ENCODE results near the gene GALC. TPM values are rescaled to one million over a fixed set of nuclear protein-coding genes. Genes with fewer than 3 reads are reported as not detected.

GALC gene
- total RNA-seq, 1 experiment from 2014 or later, result 25.8 TPM

GRCh38 chr14:87999277-87999676 is 6.3 kb upstream of the GALC start:
- no peak for DNase-seq (ENCODE audit: low read depth in 1 of 2, low spot score in 2 of 2)
- H3K4me1 ChIP-seq (replicated peaks), result peaks cover 16% of the 10 kb centered on the region

DNA sequence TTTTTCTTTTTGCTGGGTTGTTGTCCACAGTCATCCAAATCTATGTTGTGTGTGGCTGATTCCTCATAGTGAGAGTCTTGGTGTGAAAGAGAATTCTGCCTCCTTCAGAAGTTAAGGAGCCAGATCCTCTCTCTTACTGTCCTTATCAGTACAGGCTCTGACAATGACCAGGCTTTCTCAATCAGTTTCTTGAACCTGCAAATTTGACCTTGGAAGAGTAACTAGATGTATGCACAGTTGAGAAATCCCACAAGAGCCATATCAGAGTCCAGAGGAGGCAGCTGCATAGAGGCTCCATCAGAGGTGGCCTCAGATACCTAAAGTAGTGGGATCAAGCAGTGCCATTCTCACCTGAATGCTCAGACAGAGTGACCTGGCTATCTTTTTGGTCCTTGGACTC is 5.5 kb upstream of the GALC start:
- H3K9me3 ChIP-seq (replicated peaks), result no peaks in the 10 kb centered on the region
- no peak overlapping the region for H3K4me3 ChIP-seq

More at GRCh38 chr14:87999277-87999676, 6.3 kb upstream of the GALC start:
- no peaks in the 10 kb centered on the region for H3K9me3 ChIP-seq (replicated peaks)
- no peaks in the 10 kb centered on the region for H3K27me3 ChIP-seq (replicated peaks)
- H3K4me3 ChIP-seq, result no peak overlapping the region
- no peak overlapping the region for H3K27ac ChIP-seq
- H3K36me3 ChIP-seq, result no peaks in the 10 kb centered on the region

DNA sequence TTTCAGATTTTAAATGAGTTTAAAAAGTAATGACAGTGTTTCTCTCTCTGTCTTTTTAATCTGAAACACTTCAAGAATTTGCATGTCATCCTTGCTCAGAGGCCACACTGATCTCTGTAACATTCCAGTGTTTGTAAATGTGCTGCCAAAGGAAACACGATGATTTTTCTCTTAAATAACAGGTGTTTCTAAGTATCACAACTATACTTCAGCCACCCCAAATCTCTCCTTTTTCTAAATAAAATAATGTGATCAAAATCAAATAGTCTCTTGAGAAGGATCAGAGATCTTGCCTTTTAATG is 3.3 kb upstream of the GALC start:
- no peak for DNase-seq (ENCODE audit: low read depth in 1 of 2, low spot score in 2 of 2)
- Histone ChIP-seq H3K4me3 (no peak overlapping the region), H3K27me3 (replicated peaks) (no peaks in the 10 kb centered on the region), H3K36me3 (no peaks in the 10 kb centered on the region), H3K9me3 (replicated peaks) (no peaks in the 10 kb centered on the region), H3K4me1 (replicated peaks) (peaks cover 29% of the 10 kb centered on the region), H3K27ac (peak overlapping the region; percentile 71)

More for the DNA sequence above, 5.5 kb upstream of the GALC start:
- no peaks in the 10 kb centered on the region for H3K36me3 ChIP-seq
- no peak for DNase-seq (ENCODE audit: low read depth in 1 of 2, low spot score in 2 of 2)
- no peaks in the 10 kb centered on the region for H3K27me3 ChIP-seq (replicated peaks)
- H3K4me1 ChIP-seq (replicated peaks), result peaks cover 17% of the 10 kb centered on the region
- H3K27ac ChIP-seq, result no peak overlapping the region

DNA sequence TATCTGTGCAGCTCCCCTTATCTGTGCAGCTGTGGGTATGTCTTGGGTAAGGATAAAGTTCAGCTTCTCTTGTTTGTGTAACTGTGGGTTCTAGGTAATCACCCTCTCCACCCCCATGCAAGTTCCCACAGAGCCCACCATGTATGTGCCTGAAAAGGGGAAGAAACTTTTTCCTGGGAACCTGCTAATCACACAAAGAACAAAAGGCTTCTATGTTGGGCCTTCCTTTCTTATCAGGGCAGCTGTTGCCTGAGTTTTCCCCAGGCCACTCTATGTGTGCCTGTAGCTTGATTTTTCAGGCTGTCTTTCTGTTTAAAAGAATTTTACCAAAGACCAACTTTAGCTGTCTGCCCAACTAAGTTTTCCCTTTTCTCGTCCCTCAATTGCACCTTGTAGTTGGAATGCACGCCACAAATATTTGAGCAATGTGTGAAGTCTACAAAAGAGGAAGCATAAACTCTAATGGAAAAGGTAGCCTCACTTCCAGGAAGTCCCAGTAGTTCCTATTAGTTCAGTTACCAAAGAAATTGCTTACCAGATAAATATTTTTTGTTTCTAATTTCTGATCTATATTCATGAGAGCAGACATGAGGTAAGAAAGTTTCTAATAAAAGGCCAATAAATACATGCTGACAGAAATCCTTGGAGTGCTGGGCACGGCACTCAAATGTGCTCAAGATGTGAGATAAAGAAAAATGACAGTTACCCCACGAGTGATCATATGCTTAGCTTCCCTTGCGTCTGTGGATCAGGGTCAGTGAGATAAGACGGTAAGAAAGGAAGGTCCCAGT is 2.7 kb upstream of the GALC start:
- Histone ChIP-seq H3K4me1 (replicated peaks) (peaks cover 29% of the 10 kb centered on the region), H3K9me3 (replicated peaks) (no peaks in the 10 kb centered on the region), H3K27ac (peak overlapping the region; percentile 71), H3K36me3 (no peaks in the 10 kb centered on the region), H3K27me3 (replicated peaks) (no peaks in the 10 kb centered on the region), H3K4me3 (no peak overlapping the region)
- DNase-seq (ENCODE audit: low read depth in 1 of 2, low spot score in 2 of 2), result peak in 1 of 2 experiments; percentile 49

- DNase-seq (ENCODE audit: low read depth in 1 of 2, low spot score in 2 of 2), result no peak
- Histone ChIP-seq H3K27ac (peak overlapping the region; percentile 71), H3K36me3 (no peaks in the 10 kb centered on the region), H3K4me3 (no peak overlapping the region), H3K27me3 (replicated peaks) (no peaks in the 10 kb centered on the region), H3K4me1 (replicated peaks) (peaks cover 29% of the 10 kb centered on the region), H3K9me3 (replicated peaks) (no peaks in the 10 kb centered on the region)
Measured at GRCh38 chr14:87994974-87995373, 2.0 kb upstream of the GALC start.

GRCh38 chr14:87992346-87992717 is 650 bp downstream of the GALC start:
- no peaks in the 10 kb centered on the region for H3K36me3 ChIP-seq
- H3K27me3 ChIP-seq (replicated peaks), result no peaks in the 10 kb centered on the region
- no peak for DNase-seq (ENCODE audit: low read depth in 1 of 2, low spot score in 2 of 2)
- H3K27ac ChIP-seq, result no peak overlapping the region; the same call in 1 of the 2 replicates
- peak overlapping the region; percentile 79 for H3K4me3 ChIP-seq
- H3K4me1 ChIP-seq (replicated peaks), result peaks cover 29% of the 10 kb centered on the region
- no peaks in the 10 kb centered on the region for H3K9me3 ChIP-seq (replicated peaks)

DNA sequence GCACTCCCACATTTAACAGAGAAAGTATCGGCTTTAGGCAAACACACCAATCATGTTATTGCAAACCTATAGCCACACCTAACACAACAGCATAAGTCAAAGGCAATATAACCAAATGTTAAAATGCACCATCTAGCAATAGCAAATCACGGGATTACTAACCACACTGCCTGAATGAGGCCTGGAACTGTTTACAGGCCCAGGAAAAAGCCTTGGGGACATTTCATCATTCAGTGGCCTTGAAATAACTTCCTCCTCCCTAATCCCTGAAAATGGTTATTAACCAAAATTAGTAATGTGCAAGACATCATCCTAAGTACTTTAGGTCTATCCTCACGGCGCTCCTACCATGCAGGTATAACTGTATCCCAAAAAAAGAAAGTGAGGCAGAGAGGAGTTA is 2.3 kb downstream of the GALC start:
- no peak for DNase-seq (ENCODE audit: low read depth in 1 of 2, low spot score in 2 of 2)
- Histone ChIP-seq H3K27me3 (replicated peaks) (no peaks in the 10 kb centered on the region), H3K9me3 (replicated peaks) (no peaks in the 10 kb centered on the region), H3K36me3 (no peaks in the 10 kb centered on the region), H3K27ac (no peak overlapping the region), H3K4me1 (replicated peaks) (peaks cover 25% of the 10 kb centered on the region), H3K4me3 (no peak overlapping the region)

DNA sequence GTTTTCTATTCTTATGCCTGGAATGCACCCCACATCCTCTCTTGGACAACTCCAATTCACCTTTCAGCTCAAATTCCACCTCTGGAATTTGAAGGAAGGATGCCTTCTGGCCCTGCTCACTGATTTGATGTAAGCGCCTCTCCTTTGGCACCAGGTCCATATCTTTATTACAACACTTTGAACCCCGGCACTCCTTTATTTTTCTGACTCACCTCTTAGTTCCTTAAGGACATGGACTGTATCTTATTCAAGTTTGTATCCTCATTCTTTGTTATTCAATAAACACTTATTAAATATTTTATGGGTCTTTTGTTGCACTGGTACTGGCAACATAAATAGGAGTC is 3.1 kb downstream of the GALC start:
- Histone ChIP-seq H3K27me3 (replicated peaks) (no peaks in the 10 kb centered on the region), H3K4me1 (replicated peaks) (peaks cover 18% of the 10 kb centered on the region), H3K4me3 (no peak overlapping the region), H3K27ac (no peak overlapping the region), H3K9me3 (replicated peaks) (no peaks in the 10 kb centered on the region), H3K36me3 (no peaks in the 10 kb centered on the region)
- no peak for DNase-seq (ENCODE audit: low read depth in 1 of 2, low spot score in 2 of 2)

GRCh38 chr14:87989221-87989955 is 3.6 kb downstream of the GALC start:
- Histone ChIP-seq H3K9me3 (replicated peaks) (no peaks in the 10 kb centered on the region), H3K4me3 (no peak overlapping the region), H3K27me3 (replicated peaks) (no peaks in the 10 kb centered on the region), H3K27ac (no peak overlapping the region), H3K4me1 (replicated peaks) (peaks cover 13% of the 10 kb centered on the region), H3K36me3 (no peaks in the 10 kb centered on the region)
- no peak for DNase-seq (ENCODE audit: low read depth in 1 of 2, low spot score in 2 of 2)

DNA sequence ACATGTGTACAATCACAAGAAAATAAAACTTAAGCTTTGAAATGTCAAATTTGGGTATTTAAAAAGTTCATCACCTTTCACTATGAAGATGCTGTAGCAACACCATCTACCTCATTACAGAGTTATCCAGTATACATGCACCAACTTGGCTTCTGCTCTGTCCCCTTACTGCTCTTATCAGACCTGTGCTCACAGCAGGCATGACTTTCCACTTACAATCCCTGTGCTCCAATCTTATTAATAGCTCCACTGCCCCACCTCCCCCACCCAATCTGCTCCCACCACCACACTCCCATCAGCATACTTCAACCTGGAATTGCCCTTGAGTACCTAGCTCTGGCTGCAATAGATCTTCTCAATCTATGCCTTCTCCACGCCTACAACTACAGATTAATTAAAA is 13.3 kb downstream of the GALC start:
- H3K27ac ChIP-seq, result no peak overlapping the region
- H3K9me3 ChIP-seq (replicated peaks), result no peaks in the 10 kb centered on the region
- no peaks in the 10 kb centered on the region for H3K36me3 ChIP-seq
- no peaks in the 10 kb centered on the region for H3K4me1 ChIP-seq (replicated peaks)
- H3K27me3 ChIP-seq (replicated peaks), result no peaks in the 10 kb centered on the region
- no peak overlapping the region for H3K4me3 ChIP-seq
- no peak for DNase-seq (ENCODE audit: low read depth in 1 of 2, low spot score in 2 of 2)

- Histone ChIP-seq H3K4me1 (replicated peaks) (no peaks in the 10 kb centered on the region), H3K4me3 (no peak overlapping the region), H3K27ac (no peak overlapping the region), H3K36me3 (no peaks in the 10 kb centered on the region), H3K27me3 (replicated peaks) (no peaks in the 10 kb centered on the region), H3K9me3 (replicated peaks) (no peaks in the 10 kb centered on the region)
- no peak for DNase-seq (ENCODE audit: low read depth in 1 of 2, low spot score in 2 of 2)
Measured at GRCh38 chr14:87975636-87976035, 17.3 kb downstream of the GALC start.

DNA sequence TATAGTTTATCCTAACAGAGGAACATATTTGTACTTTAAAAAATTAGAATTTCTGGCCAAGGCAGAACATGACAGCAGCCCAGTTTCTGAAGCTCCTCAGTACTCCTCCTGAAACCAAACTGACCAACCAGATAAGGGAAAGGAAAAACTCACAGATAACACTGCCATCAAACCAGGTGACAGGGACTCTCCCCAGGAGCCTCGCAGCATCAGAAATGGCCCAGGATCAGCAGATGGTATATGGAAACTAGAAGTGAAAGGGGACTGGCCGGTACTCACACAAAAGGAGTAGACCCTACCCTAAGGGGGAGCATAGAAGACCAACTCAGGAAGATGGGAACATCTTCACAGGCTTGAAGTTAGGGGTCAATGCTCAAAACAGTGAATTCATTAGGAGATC is 22.0 kb downstream of the GALC start:
- Histone ChIP-seq H3K4me3 (no peak overlapping the region), H3K27ac (no peak overlapping the region), H3K4me1 (replicated peaks) (no peaks in the 10 kb centered on the region), H3K27me3 (replicated peaks) (no peaks in the 10 kb centered on the region), H3K9me3 (replicated peaks) (no peaks in the 10 kb centered on the region), H3K36me3 (no peaks in the 10 kb centered on the region)
- DNase-seq (ENCODE audit: low read depth in 1 of 2, low spot score in 2 of 2), result no peak

- no peak for DNase-seq (ENCODE audit: low read depth in 1 of 2, low spot score in 2 of 2)
Measured at GRCh38 chr14:87967496-87967895, 25.5 kb downstream of the GALC start.

GRCh38 chr14:87966816-87967215 is 26.2 kb downstream of the GALC start:
- Histone ChIP-seq H3K27ac (no peak overlapping the region), H3K4me1 (replicated peaks) (no peaks in the 10 kb centered on the region), H3K27me3 (replicated peaks) (no peaks in the 10 kb centered on the region), H3K36me3 (no peaks in the 10 kb centered on the region), H3K4me3 (no peak overlapping the region), H3K9me3 (replicated peaks) (no peaks in the 10 kb centered on the region)
- DNase-seq (ENCODE audit: low read depth in 1 of 2, low spot score in 2 of 2), result no peak

More at GRCh38 chr14:87967496-87967895, 25.5 kb downstream of the GALC start:
- Histone ChIP-seq H3K27ac (no peak overlapping the region), H3K9me3 (replicated peaks) (no peaks in the 10 kb centered on the region), H3K4me1 (replicated peaks) (no peaks in the 10 kb centered on the region), H3K27me3 (replicated peaks) (no peaks in the 10 kb centered on the region), H3K36me3 (no peaks in the 10 kb centered on the region), H3K4me3 (no peak overlapping the region)

Measured in SJSA1 (cell line).